ENCODE results near the gene TMEM14B.
"Not testable (repeated sequence)": the region's sequence is repeated elsewhere in the genome, so short reads cannot be mapped to it uniquely, and the experiment has no call there.

TMEM14B gene

DNA sequence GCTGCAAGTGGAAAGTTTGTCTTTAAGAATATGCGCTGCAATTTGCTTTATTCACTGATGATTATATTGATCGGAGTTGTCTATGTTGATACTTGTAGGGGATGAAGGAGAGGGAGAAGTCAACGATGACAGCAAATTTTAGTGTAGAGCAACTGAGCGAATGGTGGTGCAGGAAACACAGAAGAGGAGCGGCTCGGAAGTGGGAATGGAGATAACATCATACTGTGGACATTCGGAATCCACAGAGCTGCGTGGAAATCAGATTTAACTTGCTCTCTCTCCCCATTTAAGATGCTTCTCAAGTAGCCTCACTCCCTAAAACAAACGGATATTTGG lies 722 bp upstream of the TMEM14B start:
- no peak for DNase-seq (ENCODE audit: low spot score)

GRCh38 chr6:10749734-10750133 lies 2.1 kb downstream of the TMEM14B start:
- DNase-seq (ENCODE audit: low spot score), result no peak

DNA sequence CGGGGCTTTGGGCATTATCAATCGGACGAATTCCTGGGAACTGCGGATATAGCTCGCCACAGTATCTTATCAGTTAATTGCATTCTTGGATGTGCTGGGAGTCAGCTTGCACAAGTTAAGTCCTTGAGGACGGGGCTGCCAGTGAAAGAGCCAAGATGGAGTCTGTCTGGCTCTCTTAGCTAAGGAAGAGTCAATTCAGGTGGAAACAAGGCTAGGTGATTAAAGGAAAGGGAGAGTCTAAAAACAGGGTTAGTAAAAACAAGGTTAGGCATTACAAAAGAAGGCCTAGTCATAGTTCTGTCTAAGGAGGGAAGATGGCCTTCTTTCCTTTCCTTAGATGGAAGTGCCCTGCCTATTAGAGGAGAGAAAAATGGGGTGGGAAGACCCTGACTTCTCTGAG lies 3.0 kb downstream of the TMEM14B start:
- DNase-seq (ENCODE audit: low spot score), result not testable (repeated sequence)

GRCh38 chr6:10751757-10752156 lies 4.2 kb downstream of the TMEM14B start:
- DNase-seq (ENCODE audit: low spot score), result not testable (repeated sequence)

- DNase-seq (ENCODE audit: low spot score), result no peak
Observed at GRCh38 chr6:10756085-10756484, 8.5 kb downstream of the TMEM14B start.

DNA sequence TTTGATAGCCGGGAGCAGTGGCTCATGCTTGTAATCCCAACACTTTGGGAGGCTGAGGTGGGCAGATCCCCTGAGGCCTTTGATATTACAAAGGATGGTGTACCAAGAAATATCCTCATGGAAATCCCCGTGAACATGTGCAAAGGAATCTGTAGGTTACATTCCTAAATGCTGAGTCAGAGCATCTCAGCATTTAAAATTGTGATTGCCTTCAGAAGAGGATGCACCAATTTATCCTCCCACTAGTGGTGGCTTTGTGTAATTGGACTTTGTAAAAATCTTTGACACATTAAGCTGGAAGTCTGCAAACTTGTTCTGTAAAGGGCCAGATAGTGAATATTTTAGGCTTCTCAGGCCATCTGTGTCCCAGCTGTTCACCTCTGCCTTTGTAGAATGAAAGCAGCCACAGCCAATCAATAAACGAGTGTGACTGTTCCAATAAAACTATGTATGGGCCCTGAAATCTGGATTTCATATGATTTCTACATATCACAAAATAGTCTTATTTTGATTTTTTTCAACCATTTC lies 11.8 kb downstream of the TMEM14B start:
- DNase-seq (ENCODE audit: low spot score), result no peak

DNA sequence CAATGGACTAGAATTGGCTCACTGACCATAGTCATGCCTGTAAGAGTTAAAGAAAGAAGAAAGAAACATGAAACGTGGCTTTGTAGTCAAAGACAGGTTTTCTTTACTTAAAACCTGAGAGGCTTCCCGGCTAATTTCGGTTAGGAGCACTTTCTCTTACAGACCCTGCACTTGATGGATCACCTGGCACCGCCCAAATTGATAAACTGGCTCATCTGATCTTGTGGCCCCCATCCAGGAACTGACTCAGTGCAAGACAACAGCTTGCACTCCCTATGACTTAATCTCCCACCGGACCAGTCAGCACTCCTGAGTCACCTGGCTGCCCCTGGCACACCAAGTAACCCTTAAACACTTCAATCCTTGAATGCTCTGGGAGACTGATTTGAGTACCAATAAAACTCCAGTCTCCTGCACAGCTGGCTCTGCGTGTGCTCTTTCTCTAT lies 12.3 kb downstream of the TMEM14B start:
- no peak for DNase-seq (ENCODE audit: low spot score)

DNA sequence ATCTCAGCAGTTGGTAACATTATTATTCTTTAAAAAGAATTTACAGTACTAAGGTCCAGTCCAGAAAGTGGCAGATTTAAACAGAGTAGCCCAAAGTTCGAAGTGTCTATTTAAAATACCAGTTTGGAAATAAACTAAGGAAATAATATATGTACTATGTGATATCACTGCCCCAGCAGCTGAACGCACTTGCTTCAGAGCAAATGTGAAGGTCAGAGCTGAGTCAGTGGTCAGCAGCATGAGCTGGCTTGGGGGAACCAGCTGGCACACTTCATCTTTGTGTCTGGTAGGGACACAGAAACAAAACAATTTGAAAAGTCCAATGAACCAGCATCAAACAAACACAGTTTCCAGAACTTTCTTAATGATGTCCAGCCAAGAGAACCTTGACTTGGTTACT lies 15.4 kb downstream of the TMEM14B start:
- no peak for DNase-seq (ENCODE audit: low spot score)

GRCh38 chr6:10769419-10769818 lies 21.8 kb downstream of the TMEM14B start:
- no peak for DNase-seq (ENCODE audit: low spot score)

DNA sequence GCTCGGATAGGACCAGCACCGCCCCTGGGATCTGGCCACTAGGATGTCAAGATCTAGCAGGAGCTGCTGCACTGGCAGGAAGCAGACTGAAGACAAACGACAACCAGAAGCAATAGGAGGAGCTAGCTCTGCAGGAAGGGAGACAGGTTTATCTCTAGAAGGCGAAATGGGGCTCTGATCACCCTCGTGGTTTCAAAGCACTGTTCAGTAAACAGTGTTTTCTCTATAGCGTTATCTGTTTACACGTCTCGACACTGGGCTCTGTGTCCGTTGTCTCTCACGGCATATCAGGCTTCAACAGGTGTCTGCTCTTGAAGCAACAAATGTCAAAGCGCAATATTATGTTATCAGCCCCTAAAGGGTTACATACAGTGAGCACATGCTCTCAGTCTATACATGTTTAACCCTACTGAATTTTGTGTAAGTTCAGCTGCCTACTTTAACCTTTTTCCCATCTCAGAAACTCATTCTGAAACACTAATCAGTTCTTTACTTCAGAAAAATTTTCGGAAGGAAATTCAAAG lies 23.8 kb downstream of the TMEM14B start:
- no peak for DNase-seq (ENCODE audit: low spot score)

GRCh38 chr6:10778230-10778629 lies 30.6 kb downstream of the TMEM14B start:
- DNase-seq (ENCODE audit: low spot score), result no peak

DNA sequence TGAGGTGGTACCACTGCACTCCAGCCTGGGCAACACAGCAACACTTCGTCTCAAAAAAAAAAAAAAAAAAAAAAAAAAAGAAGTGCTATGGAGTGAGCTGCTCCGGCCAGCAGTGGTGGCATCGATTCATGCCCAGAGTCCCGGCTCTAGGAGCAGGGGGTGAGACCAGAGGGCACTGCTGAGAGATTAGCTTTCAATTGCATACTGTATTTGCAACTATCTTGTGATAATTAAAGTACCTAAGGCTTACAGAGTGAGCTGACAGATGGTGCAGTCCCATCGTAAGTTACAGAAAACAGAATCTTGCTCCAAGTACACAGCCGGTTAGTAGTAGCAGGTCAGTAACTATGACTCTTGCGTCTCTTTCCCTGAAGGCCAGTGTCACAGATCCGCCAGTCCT lies 31.5 kb downstream of the TMEM14B start:
- DNase-seq (ENCODE audit: low spot score), result no peak

DNA sequence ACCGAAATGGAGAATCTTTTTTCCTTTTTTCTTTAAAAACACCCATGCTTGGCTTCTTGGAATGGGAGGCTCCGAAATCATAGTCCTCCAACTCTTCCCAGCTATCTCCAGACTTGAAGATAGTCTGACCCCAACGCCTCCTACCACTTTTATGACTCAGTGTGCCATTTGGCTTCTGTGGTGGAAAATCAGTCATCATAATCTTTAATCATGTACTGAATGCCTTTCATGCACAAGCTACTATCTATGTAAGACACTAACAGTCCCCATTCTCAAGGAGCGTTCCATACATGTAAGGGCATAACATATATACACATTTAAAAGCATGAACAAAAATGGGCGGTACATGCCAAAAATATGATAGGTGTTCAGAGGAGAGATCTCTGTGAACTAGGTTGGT lies 44.1 kb downstream of the TMEM14B start:
- DNase-seq (ENCODE audit: low spot score), result no peak

- no peak for DNase-seq (ENCODE audit: low spot score)
Observed at GRCh38 chr6:10792101-10792500, 44.5 kb downstream of the TMEM14B start.

DNA sequence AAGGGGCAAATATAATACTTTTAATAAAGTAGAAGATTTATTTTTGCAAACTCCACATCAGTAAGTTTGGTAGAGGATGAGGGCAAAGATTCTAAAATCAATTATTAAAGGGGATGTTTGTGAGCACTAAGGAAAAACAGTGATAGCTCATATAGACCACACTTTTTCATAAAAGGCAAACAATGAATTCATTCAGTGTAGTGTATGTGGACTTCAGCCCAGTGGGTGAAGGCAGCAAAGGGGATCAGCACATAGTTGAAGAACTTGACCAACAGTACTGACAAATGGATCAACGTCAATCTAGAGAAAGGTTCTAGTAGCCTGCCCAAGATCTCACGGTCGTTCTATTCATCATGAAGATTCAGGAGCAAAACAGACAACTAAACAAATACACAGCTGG lies 45.4 kb downstream of the TMEM14B start:
- DNase-seq (ENCODE audit: low spot score), result no peak

- DNase-seq (ENCODE audit: low spot score), result no peak
Observed at GRCh38 chr6:10793695-10794094, 46.1 kb downstream of the TMEM14B start.

DNA sequence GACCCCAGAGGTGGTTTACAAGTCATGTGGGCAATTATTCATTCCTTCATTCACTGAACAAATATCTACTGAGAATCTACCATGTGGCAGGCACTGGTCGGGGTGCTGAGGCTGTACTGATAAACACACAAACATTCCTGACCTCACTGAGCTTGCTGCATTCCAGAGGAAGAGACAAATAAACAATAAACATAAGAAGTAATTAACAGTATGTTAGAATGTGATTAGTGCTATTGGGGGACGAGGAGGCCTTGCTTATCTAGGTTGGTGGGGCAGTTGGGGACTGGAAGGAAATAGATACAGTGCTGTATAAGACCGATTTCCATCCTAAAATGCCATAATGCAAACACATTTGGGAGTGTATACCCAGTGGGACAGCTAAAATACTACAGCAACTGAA lies 46.6 kb downstream of the TMEM14B start:
- no peak for DNase-seq (ENCODE audit: low spot score)

DNA sequence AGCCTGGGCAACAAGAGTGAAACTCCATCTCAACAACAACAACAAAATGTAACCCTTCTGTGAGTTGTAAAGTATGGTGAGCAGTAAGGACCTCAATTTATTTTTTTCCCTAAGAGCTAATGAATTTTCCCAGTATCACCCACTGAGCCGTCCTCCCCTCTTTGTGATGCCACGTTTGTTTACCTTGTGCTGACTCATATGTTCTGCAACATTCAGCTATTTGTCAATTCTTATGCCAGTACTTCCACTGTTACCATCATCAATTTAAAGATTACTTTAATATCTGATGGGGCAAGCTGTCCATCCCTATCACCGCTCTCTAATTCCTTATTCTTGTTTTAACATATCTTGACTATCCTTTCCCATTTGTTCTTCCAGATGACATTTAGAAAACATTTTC lies 53.2 kb downstream of the TMEM14B start:
- DNase-seq (ENCODE audit: low spot score), result no peak

- no peak for DNase-seq (ENCODE audit: low spot score)
Observed at GRCh38 chr6:10801224-10801848, 53.7 kb downstream of the TMEM14B start.
